ENCODE data around the gene IMPA2.

- TF ChIP-seq CTCF (IDR thresholded peaks at IDR 0.05; ENCODE audit: borderline replicate concordance, extremely low read depth, low read length, poor library complexity, severe bottlenecking) (no peak), EZH2 (IDR thresholded peaks at IDR 0.05; ENCODE audit: borderline replicate concordance, low read depth, low read length, severe bottlenecking) (no peak)
These were observed 4.8 kb upstream of the IMPA2 start for GRCh38 chr18:11976315-11977152.

Measured in DND-41 (cell line).